GM12878 (cell line): ENCODE results near the gene ARID3A. TPM values are rescaled to one million over a fixed set of nuclear protein-coding genes. Genes with fewer than 3 reads are reported as not detected.

Experiments used
- ATAC-seq: fragments of 200-7000 bp; cut with Tn5 transposase; 3 replicates; pipeline ENCODE4 v1.9.1; 2020; ENCODE audit warnings: mild to moderate bottlenecking, moderate library complexity
- BruUV-seq: library from RNA; stranded (reverse); fragments of 400-500 nt; replicated peaks from 2 replicates; lab custom pipeline; 2021; lab: Mats Ljungman, UMichigan
- CTCF ChIA-PET: fragments of 300-600 bp; sonication (Branson Sonifier 250); formaldehyde crosslinking; extraction: SDS; loops from one replicate; lab custom pipeline; 2021; ENCODE audit warnings: inconsistent platforms; lab: Yijun Ruan, JAX
- POLR2A ChIA-PET: fragments of 350-600 bp; formaldehyde crosslinking; extraction: SDS; loops from one replicate; lab custom pipeline; 2021; ENCODE audit warnings: inconsistent platforms; lab: Charles Lee
- RAD21 ChIA-PET: fragments of 300-600 bp; sonication (Branson Sonifier 250); formaldehyde crosslinking; loops from one replicate; lab custom pipeline; 2023; ENCODE audit warnings: antibody characterized with exemption; ENCODE audit not compliant: unreplicated experiment; lab: Charles Lee
- SMC1A ChIA-PET: fragments of 300-600 bp; sonication (Branson Sonifier 250); formaldehyde crosslinking; loops from one replicate; lab custom pipeline; 2023; ENCODE audit not compliant: unreplicated experiment, uncharacterized antibody; lab: Charles Lee
- DNase-seq: peaks from one replicate; pipeline ENCODE4 v3.0.0-alpha.2; 2011; ENCODE audit warnings: low read depth, low spot score
- FAIRE-seq: peaks from 3 replicates; lab custom pipeline; 2011; peaks lifted over from hg19 to GRCh38; lab: Jason Lieb, UNC
- H2AFZ ChIP-seq: 2 replicates; pipeline ENCODE4 v1.6.0; 2011; ENCODE audit warnings: low read depth, low read length, control low read depth; ENCODE audit not compliant: control insufficient read depth
- H3K27ac ChIP-seq: 2 replicates; pipeline ENCODE4 v1.5.1; 2011; ENCODE audit warnings: control low read depth; ENCODE audit not compliant: control insufficient read depth, insufficient read depth
- H3K27me3 ChIP-seq, 2 experiments: replicated peaks in 1 of 2; 2 replicates each; pipeline versions ENCODE4 v1.6.0 to v1.6.1; 2011; ENCODE audit warnings: low read length in 1 of 2; ENCODE audit not compliant: control insufficient read depth in 2 of 2, insufficient read depth in 2 of 2
- H3K36me3 ChIP-seq, 2 experiments: 2 replicates each; pipeline ENCODE4 v1.5.1; 2011; ENCODE audit warnings: low read length in 1 of 2; ENCODE audit not compliant: control insufficient read depth in 2 of 2, insufficient read depth in 2 of 2
- H3K4me1 ChIP-seq: 2 replicates; pipeline ENCODE4 v1.6.1; 2011; ENCODE audit warnings: mild to moderate bottlenecking, low read length, moderate library complexity, mixed read lengths; ENCODE audit not compliant: control insufficient read depth, insufficient read depth
- H3K4me2 ChIP-seq: 2 replicates; pipeline ENCODE4 v1.6.0; 2011; ENCODE audit warnings: control low read depth; ENCODE audit not compliant: control insufficient read depth, insufficient read depth
- H3K4me3 ChIP-seq: fragments of 200-600 bp; sonication (generic); 2 replicates; pipeline ENCODE4 v1.5.1; 2016
- H3K79me2 ChIP-seq: 2 replicates; pipeline ENCODE4 v1.6.0; 2011; ENCODE audit warnings: low read length; ENCODE audit not compliant: control insufficient read depth, insufficient read depth
- H3K9ac ChIP-seq: 2 replicates; pipeline ENCODE4 v1.8.0; 2011; ENCODE audit warnings: low read length, control low read depth, mixed read lengths; ENCODE audit not compliant: control insufficient read depth, insufficient read depth
- H3K9me3 ChIP-seq: replicated peaks from 3 replicates; pipeline ENCODE4 v1.5.1; 2011; ENCODE audit warnings: mild to moderate bottlenecking, low read length; ENCODE audit not compliant: control insufficient read depth, insufficient read depth
- H4K20me1 ChIP-seq: 2 replicates; pipeline ENCODE4 v1.6.0; 2011; ENCODE audit not compliant: control insufficient read depth, insufficient read depth
- BHLHE40 ChIP-seq, 2 experiments: fragments of 450-650 bp in 1 of 2; IDR thresholded peaks; 2 replicates each; pipeline ENCODE4 v1.6.1; 2011 to 2017; ENCODE audit warnings: low read depth in 2 of 2, borderline replicate concordance in 1 of 2, improper control_type of control experiment in 1 of 2, low read length in 1 of 2, mild to moderate bottlenecking in 1 of 2
- CBFB ChIP-seq: IDR thresholded peaks from 2 replicates; pipeline ENCODE4 v1.6.1; 2016; ENCODE audit warnings: antibody characterized with exemption, low read depth
- CEBPB ChIP-seq, 2 experiments: fragments of 150-350 bp in 1 of 2; IDR thresholded peaks; 2 replicates each; pipeline ENCODE4 v1.6.1; 2012 to 2014; ENCODE audit warnings: low read depth in 2 of 2, low read length in 2 of 2, borderline replicate concordance in 1 of 2, inconsistent platforms in 1 of 2
- EGR1 ChIP-seq, 2 experiments: IDR thresholded peaks; 1 replicate in 1 of 2; 2 replicates in 1 of 2; pipeline ENCODE4 v1.6.1; 2011 to 2012; ENCODE audit warnings: low read depth in 2 of 2, low read length in 2 of 2, borderline replicate concordance in 1 of 2, mild to moderate bottlenecking in 1 of 2, moderate library complexity in 1 of 2
- HDAC6 ChIP-seq: fragments of 200-600 bp; sonication (generic); IDR thresholded peaks from one replicate; pipeline ENCODE4 v1.8.0; 2017; ENCODE audit warnings: antibody characterized with exemption; ENCODE audit not compliant: unreplicated experiment
- IKZF2 ChIP-seq, 2 experiments: fragments of 450-650 bp; IDR thresholded peaks; 2 replicates each; pipeline ENCODE4 v1.6.1; 2017; ENCODE audit warnings: mild to moderate bottlenecking in 2 of 2, moderate library complexity in 2 of 2
- PAX5 ChIP-seq: IDR thresholded peaks from 2 replicates; pipeline ENCODE4 v1.6.1; 2011; ENCODE audit warnings: low read depth, low read length, borderline replicate concordance
- PML ChIP-seq: IDR thresholded peaks from 2 replicates; pipeline ENCODE4 v1.6.1; 2012; ENCODE audit warnings: low read length, inconsistent platforms
- POU2F2 ChIP-seq: IDR thresholded peaks from 3 replicates; pipeline ENCODE4 v1.6.1; 2011; ENCODE audit warnings: low read depth, mild to moderate bottlenecking, low read length, borderline replicate concordance
- RAD51 ChIP-seq: fragments of 450-650 bp; IDR thresholded peaks from 2 replicates; pipeline ENCODE4 v1.6.1; 2016; ENCODE audit warnings: moderate library complexity, mild to moderate bottlenecking, inconsistent platforms
- RCOR1 ChIP-seq: conservative IDR thresholded peaks from 2 replicates; pipeline ENCODE4 v1.6.1; 2012; ENCODE audit warnings: low read depth, low read length, improper control_type of control experiment
- SMARCA5 ChIP-seq: fragments of 450-650 bp; IDR thresholded peaks from 2 replicates; pipeline ENCODE4 v1.6.1; 2017; ENCODE audit warnings: mild to moderate bottlenecking
- WGBS: methylation state at CpG from one replicate; pipeline ENCODE4 v1.1.6; 2016; ENCODE audit warnings: low lambda C conversion rate; ENCODE audit not compliant: insufficient replicate concordance, insufficient coverage; ENCODE audit errors: missing lambda C conversion rate; 5-methylcytosine and 5-hydroxymethylcytosine counted together
- in situ Hi-C: fragments of 300-500 bp; cut with MboI; formaldehyde crosslinking; loops from 9 replicates; pipeline ENCODE4 v1.14.3; 2018; ENCODE audit warnings: mixed read lengths
- intact Hi-C: fragments of 100-400 bp; cut with micrococcal nuclease; formaldehyde crosslinking; loops from one replicate; pipeline ENCODE4 v1.14.2; 2022; ENCODE audit not compliant: unreplicated experiment
- polyA plus RNA-seq, 11 experiments: library from polyadenylated mRNA; depleted of rRNA in 4 of 11; unstranded in 6 of 11; stranded (reverse) in 5 of 11; fragments of >200 nt; fragmentation: Nextera tagmentation in 4 of 11; fragmentation: Illumina TruSeq in 1 of 11; extraction: Ambion mirVana in 4 of 11; extraction: Trizol in 1 of 11; gene quantifications; 1 replicate in 1 of 11; 2 replicates in 10 of 11; pipeline versions ENCODE4 v1.2.1 to v1.2.3, GENCODE V29; 2011 to 2016; ENCODE audit warnings: inconsistent platforms in 2 of 11, missing spikeins in 2 of 11, low read depth in 1 of 11
- total RNA-seq, 4 experiments: library from RNA; depleted of rRNA in 3 of 4; stranded (reverse); fragments of >200 nt in 3 of 4; fragmentation: Illumina TruSeq in 1 of 4; extraction: Trizol in 1 of 4; gene quantifications; 2 replicates each; pipeline versions ENCODE4 v1.2.1 to v1.2.3, GENCODE V29; 2013 to 2021
- TF ChIP-seq, protein P1 (sequence below): IDR thresholded peaks from 2 replicates; pipeline ENCODE4 v1.6.1; 2012; ENCODE audit warnings: low read depth, low read length, improper control_type of control experiment
- TF ChIP-seq, protein P2 (sequence below): IDR thresholded peaks from 2 replicates; pipeline ENCODE4 v1.6.1; 2012; ENCODE audit warnings: low read depth, low read length, improper control_type of control experiment

Gene ARID3A
- total and polyA plus RNA-seq, 10 of the 15 experiments (the other 5 are each of a cell fraction or from before 2014, with no cell fraction given): 0.76 to 70.0 (median 16.7) TPM

DNA sequence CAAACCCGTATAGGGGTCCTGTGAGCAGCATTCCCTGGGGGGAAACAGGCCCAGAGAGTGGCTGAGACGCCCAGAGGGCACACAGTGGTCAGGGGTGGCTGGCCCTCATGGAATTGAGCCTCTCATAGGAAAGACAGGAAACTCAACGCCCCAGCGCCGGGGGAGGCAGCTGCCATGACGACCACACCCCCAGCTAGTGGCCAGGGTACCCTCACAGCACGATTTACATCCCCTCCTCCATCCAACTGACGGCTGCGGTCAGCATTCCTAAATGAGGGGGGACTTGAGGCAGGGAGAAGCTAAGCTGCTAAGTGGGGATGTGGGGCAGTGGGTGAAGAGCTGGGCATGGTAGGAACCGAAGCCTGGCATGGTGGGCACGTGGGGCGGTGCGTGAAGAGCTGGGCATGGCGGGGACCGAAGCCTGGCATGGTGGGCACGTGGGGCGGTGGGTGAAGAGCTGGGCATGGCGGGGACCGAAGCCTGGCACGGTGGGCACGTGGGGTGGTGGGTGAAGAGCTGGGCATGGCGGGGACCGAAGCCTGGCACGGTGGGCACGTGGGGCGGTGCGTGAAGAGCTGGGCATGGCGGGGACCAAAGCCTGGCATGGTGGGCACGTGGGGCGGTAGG, 42.9 kb upstream of the ARID3A start:
- no peaks in the 10 kb centered on the region for H4K20me1 ChIP-seq
- H3K9me3 ChIP-seq: no peaks in the 10 kb centered on the region; the same call in 2 of the 3 replicates
- FAIRE-seq (no peak), ATAC-seq (no peak), DNase-seq (no peak)
- RAD21 ChIA-PET: no interaction called here
- H3K4me2 ChIP-seq: no peak overlapping the region
- no peak overlapping the region for H3K4me3 ChIP-seq
- CTCF ChIA-PET: no interaction called here
- SMC1A ChIA-PET: no interaction called here
- BruUV-seq: no TSS peak
- no peak for TF ChIP-seq PML
- TF ChIP-seq, protein P1, sequence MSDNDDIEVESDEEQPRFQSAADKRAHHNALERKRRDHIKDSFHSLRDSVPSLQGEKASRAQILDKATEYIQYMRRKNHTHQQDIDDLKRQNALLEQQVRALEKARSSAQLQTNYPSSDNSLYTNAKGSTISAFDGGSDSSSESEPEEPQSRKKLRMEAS: no peak
- TF ChIP-seq BHLHE40 (IDR thresholded peaks at IDR 0.05; ENCODE audit: borderline replicate concordance in 1 of 2, low read depth in 2 of 2, low read length in 1 of 2): no peak
- TF ChIP-seq RCOR1: no peak
- no peak overlapping the region for H2AFZ ChIP-seq
- intact Hi-C loops (no loop called here), in situ Hi-C loops (no loop called here)
- H3K4me1 ChIP-seq: no peaks in the 10 kb centered on the region
- H3K9ac ChIP-seq: no peak overlapping the region
- no peaks in the 10 kb centered on the region for H3K79me2 ChIP-seq
- H3K27ac ChIP-seq: no peak overlapping the region
- 91% methylated on average over 17 of the region's 30 CpGs for WGBS
- no peaks in the 10 kb centered on the region for H3K27me3 ChIP-seq
- H3K36me3 ChIP-seq: peaks cover 0 to 3% of the 10 kb centered on the region in 2 experiments; a peak in 3 of 4 replicates
- POLR2A ChIA-PET: interaction anchor here (0.7 kb wide), 1 partner anchor 208 kb away, joined by 3 read pairs; no protein-coding TSS in a partner anchor

DNA sequence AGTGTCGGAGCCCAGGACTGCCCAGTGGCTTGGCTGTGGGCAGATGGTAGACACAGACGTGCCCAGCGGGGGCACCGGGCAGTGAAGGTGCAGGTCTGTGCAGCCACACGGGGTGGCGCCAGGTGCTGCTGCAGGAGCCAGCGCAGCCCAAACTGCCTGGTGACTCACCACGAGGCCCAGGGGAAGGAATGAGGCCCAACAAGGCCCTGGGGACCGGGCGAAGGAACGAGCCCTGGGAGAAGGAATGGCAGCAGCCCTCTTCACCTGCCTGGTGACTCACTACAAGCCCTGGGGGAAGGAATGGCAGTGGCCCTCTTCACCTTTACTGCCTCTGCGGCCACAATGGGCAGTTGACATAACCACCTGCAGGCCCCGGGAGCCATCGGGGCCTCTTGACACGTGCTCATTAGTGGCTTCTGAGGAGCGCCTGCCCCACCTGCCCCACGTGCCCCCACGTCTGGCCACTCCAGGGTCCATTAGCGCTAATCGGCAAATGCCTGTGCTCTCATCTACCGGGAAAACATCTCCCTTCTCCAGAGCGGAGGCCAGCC, 42.1 kb upstream of the ARID3A start:
- SMC1A ChIA-PET: no interaction called here
- Histone ChIP-seq H3K27me3 (no peaks in the 10 kb centered on the region), H3K4me2 (no peak overlapping the region), H4K20me1 (no peaks in the 10 kb centered on the region), H3K79me2 (no peaks in the 10 kb centered on the region), H3K4me1 (no peaks in the 10 kb centered on the region), H3K9me3 (no peaks in the 10 kb centered on the region; the same call in 2 of the 3 replicates), H3K27ac (no peak overlapping the region), H2AFZ (no peak overlapping the region), H3K4me3 (no peak overlapping the region), H3K36me3 (peaks cover 0 to 3% of the 10 kb centered on the region in 2 experiments; a peak in 3 of 4 replicates), H3K9ac (no peak overlapping the region)
- in situ Hi-C loops: no loop called here
- no peak for FAIRE-seq
- CTCF ChIA-PET: no interaction called here
- intact Hi-C loops: no loop called here
- TF ChIP-seq HDAC6 (no peak), EGR1 (IDR thresholded peaks at IDR 0.05; ENCODE audit: borderline replicate concordance in 1 of 2, low read depth in 2 of 2, low read length in 2 of 2) (no peak), IKZF2 (IDR thresholded peaks at IDR 0.05) (no peak), CBFB (no peak), CEBPB (IDR thresholded peaks at IDR 0.05; ENCODE audit: borderline replicate concordance in 1 of 2, low read depth in 2 of 2, low read length in 2 of 2) (no peak), PAX5 (no peak), RAD51 (no peak), SMARCA5 (no peak), POU2F2 (no peak)
- TF ChIP-seq, protein P2, sequence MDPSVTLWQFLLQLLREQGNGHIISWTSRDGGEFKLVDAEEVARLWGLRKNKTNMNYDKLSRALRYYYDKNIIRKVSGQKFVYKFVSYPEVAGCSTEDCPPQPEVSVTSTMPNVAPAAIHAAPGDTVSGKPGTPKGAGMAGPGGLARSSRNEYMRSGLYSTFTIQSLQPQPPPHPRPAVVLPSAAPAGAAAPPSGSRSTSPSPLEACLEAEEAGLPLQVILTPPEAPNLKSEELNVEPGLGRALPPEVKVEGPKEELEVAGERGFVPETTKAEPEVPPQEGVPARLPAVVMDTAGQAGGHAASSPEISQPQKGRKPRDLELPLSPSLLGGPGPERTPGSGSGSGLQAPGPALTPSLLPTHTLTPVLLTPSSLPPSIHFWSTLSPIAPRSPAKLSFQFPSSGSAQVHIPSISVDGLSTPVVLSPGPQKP: no peak
- 90% methylated on average over 22 of the region's 22 CpGs for WGBS
- RAD21 ChIA-PET: no interaction called here
- BruUV-seq: no TSS peak
- no peak for ATAC-seq
- DNase-seq: no peak
- POLR2A ChIA-PET: interaction anchor here (0.7 kb wide), 1 partner anchor 209 kb away, joined by 3 read pairs; no protein-coding TSS in a partner anchor
